Stomach (tissue), 4 donors: ENCODE results near the gene ZNF527.

Experiments
- EP300 ChIP-seq: sonication (generic); formaldehyde crosslinking; IDR thresholded peaks from one replicate; pipeline ENCODE4 v1.6.1; 2017; ENCODE audit warnings: antibody characterized with exemption
- POLR2A ChIP-seq, 4 donors: fragments of 450-650 bp; IDR thresholded peaks; one replicate each; pipeline ENCODE4 v1.6.1; 2016; ENCODE audit warnings: antibody characterized with exemption in 4 of 4, control low read depth in 2 of 4, mild to moderate bottlenecking in 1 of 4, moderate library complexity in 1 of 4
- POLR2AphosphoS5 ChIP-seq, 3 donors: sonication (generic); formaldehyde crosslinking; IDR thresholded peaks; one replicate each; pipeline ENCODE4 v1.6.1; 2016; ENCODE audit warnings: antibody characterized with exemption in 3 of 3
- TF ChIP-seq, protein P1 (sequence below), 7 experiments: fragments of 450-650 bp in 4 of 7; fragments of 200-600 bp in 3 of 7; sonication (generic) in 3 of 7; IDR thresholded peaks; one replicate each; pipeline ENCODE4 v1.5.1; 2016 to 2019; ENCODE audit warnings: antibody characterized with exemption in 7 of 7, control low read depth in 2 of 7, mild to moderate bottlenecking in 1 of 7

DNA sequence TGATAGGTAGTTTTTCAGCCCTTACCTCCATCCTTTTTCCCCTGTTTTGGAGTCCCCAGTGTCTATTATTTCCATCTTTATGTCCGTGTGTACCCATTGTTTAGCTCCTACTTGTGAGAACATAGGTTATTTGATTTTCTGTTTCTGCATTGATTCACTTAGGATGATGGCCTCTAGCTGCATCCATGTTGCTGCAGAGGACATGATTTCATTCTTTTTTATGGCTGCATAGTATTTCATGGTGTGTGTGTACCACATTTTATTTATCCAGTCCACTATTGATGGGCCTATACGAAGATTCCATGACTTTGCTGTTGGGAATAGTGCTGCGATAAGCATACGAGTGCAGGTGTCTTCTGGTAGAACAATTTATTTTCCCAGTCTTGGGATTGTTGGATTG lies 15.0 kb upstream of the ZNF527 start:
- TF ChIP-seq, protein P1, sequence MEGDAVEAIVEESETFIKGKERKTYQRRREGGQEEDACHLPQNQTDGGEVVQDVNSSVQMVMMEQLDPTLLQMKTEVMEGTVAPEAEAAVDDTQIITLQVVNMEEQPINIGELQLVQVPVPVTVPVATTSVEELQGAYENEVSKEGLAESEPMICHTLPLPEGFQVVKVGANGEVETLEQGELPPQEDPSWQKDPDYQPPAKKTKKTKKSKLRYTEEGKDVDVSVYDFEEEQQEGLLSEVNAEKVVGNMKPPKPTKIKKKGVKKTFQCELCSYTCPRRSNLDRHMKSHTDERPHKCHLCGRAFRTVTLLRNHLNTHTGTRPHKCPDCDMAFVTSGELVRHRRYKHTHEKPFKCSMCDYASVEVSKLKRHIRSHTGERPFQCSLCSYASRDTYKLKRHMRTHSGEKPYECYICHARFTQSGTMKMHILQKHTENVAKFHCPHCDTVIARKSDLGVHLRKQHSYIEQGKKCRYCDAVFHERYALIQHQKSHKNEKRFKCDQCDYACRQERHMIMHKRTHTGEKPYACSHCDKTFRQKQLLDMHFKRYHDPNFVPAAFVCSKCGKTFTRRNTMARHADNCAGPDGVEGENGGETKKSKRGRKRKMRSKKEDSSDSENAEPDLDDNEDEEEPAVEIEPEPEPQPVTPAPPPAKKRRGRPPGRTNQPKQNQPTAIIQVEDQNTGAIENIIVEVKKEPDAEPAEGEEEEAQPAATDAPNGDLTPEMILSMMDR (IDR thresholded peaks at IDR 0.05), result no peak
- TF ChIP-seq POLR2A (IDR thresholded peaks at IDR 0.05) (no peak), EP300 (no peak), POLR2AphosphoS5 (IDR thresholded peaks at IDR 0.05) (no peak)
